Mesenchymal stem cell (in vitro differentiated cells and primary cell): ENCODE results near the gene C19orf33.
A peak's percentile ranks its signal among the peaks of the same experiment; 100 is the strongest.

Experiments
- DNase-seq: peaks from one replicate; pipeline ENCODE4 v3.0.0-alpha.2; 2013
- H2AFZ ChIP-seq: one replicate; pipeline ENCODE4 v1.6.1; 2013; ENCODE audit warnings: low read depth, mild to moderate bottlenecking, control low read depth, inconsistent platforms, low read length, moderate library complexity
- H2AK5ac ChIP-seq: 2 replicates; pipeline ENCODE4 v1.6.1; 2013; ENCODE audit warnings: low read length, moderate library complexity, mild to moderate bottlenecking, inconsistent platforms; ENCODE audit not compliant: severe bottlenecking
- H2BK120ac ChIP-seq: one replicate; pipeline ENCODE4 v1.6.1; 2013; ENCODE audit warnings: low read depth, mild to moderate bottlenecking, inconsistent platforms, low read length, moderate library complexity
- H2BK12ac ChIP-seq, 2 experiments: one replicate each; pipeline ENCODE4 v1.6.1; 2013; ENCODE audit warnings: inconsistent platforms in 2 of 2, low read length in 2 of 2, mild to moderate bottlenecking in 2 of 2, moderate library complexity in 2 of 2, control low read depth in 1 of 2
- H2BK15ac ChIP-seq: one replicate; pipeline ENCODE4 v1.6.1; 2013; ENCODE audit warnings: mild to moderate bottlenecking, low read depth, inconsistent platforms; ENCODE audit not compliant: poor library complexity, severe bottlenecking
- H2BK5ac ChIP-seq: 2 replicates; pipeline ENCODE4 v1.6.1; 2013; ENCODE audit warnings: low read depth, mild to moderate bottlenecking, low read length, control low read depth, inconsistent platforms; ENCODE audit not compliant: poor library complexity, severe bottlenecking
- H3K14ac ChIP-seq, 2 experiments: one replicate each; pipeline ENCODE4 v1.6.1; 2013; ENCODE audit warnings: inconsistent platforms in 2 of 2, low read length in 2 of 2, control low read depth in 1 of 2, mild to moderate bottlenecking in 1 of 2, moderate library complexity in 1 of 2
- H3K18ac ChIP-seq, 2 experiments: one replicate each; pipeline ENCODE4 v1.6.1; 2013; ENCODE audit warnings: inconsistent platforms in 2 of 2, low read length in 2 of 2, control low read depth in 1 of 2, low read depth in 1 of 2, mild to moderate bottlenecking in 1 of 2
- H3K23ac ChIP-seq, 2 experiments: one replicate each; pipeline ENCODE4 v1.6.1; 2013; ENCODE audit warnings: inconsistent platforms in 2 of 2, low read length in 2 of 2, mild to moderate bottlenecking in 2 of 2, moderate library complexity in 2 of 2, control low read depth in 1 of 2
- H3K27ac ChIP-seq: 2 replicates; pipeline ENCODE4 v1.5.1; 2013; ENCODE audit warnings: mild to moderate bottlenecking, moderate library complexity, low read length, control low read depth, inconsistent platforms; ENCODE audit not compliant: poor library complexity, severe bottlenecking
- H3K27me3 ChIP-seq, 2 experiments: 2 replicates each; pipeline versions ENCODE4 v1.6.1 to v1.7.0; 2013; ENCODE audit warnings: low read length in 2 of 2, mild to moderate bottlenecking in 2 of 2, moderate library complexity in 2 of 2, control low read depth in 1 of 2, inconsistent platforms in 1 of 2; ENCODE audit not compliant: control insufficient read depth in 1 of 2, insufficient read depth in 1 of 2
- H3K36me3 ChIP-seq, 2 experiments: 2 replicates each; pipeline versions ENCODE4 v1.6.1 to v1.7.0; 2013; ENCODE audit warnings: low read length in 2 of 2, control low read depth in 1 of 2, inconsistent platforms in 1 of 2, low read depth in 1 of 2, mild to moderate bottlenecking in 1 of 2; ENCODE audit not compliant: insufficient read depth in 2 of 2, control insufficient read depth in 1 of 2
- H3K4ac ChIP-seq, 2 experiments: one replicate each; pipeline ENCODE4 v1.6.1; 2013; ENCODE audit warnings: inconsistent platforms in 2 of 2, low read length in 2 of 2, mild to moderate bottlenecking in 2 of 2, moderate library complexity in 2 of 2, control low read depth in 1 of 2, low read depth in 1 of 2
- H3K4me1 ChIP-seq: 2 replicates; pipeline ENCODE4 v1.6.1; 2013; ENCODE audit warnings: low read depth, low read length, control low read depth; ENCODE audit not compliant: control insufficient read depth, insufficient read depth
- H3K4me2 ChIP-seq: 2 replicates; pipeline ENCODE4 v1.6.1; 2013; ENCODE audit warnings: low read length, mild to moderate bottlenecking, inconsistent platforms; ENCODE audit not compliant: poor library complexity, severe bottlenecking
- H3K4me3 ChIP-seq, 2 experiments: 2 replicates each; pipeline versions ENCODE4 v1.5.1 to v1.7.0; 2013; ENCODE audit warnings: low read length in 2 of 2, mild to moderate bottlenecking in 2 of 2, control low read depth in 1 of 2, low read depth in 1 of 2; ENCODE audit not compliant: insufficient read depth in 1 of 2
- H3K79me1 ChIP-seq: replicated peaks from 2 replicates; pipeline ENCODE4 v1.6.1; 2013; ENCODE audit warnings: mild to moderate bottlenecking, control low read depth, low read length, inconsistent platforms; ENCODE audit not compliant: poor library complexity, severe bottlenecking
- H3K9ac ChIP-seq: 2 replicates; pipeline ENCODE4 v1.7.0; 2013; ENCODE audit warnings: mild to moderate bottlenecking, low read length, moderate library complexity
- H3K9me3 ChIP-seq: 2 replicates; pipeline ENCODE4 v1.7.0; 2013; ENCODE audit warnings: mild to moderate bottlenecking, low read length; ENCODE audit not compliant: control insufficient read depth
- H4K8ac ChIP-seq: one replicate; pipeline ENCODE4 v1.6.1; 2013; ENCODE audit warnings: inconsistent platforms, mild to moderate bottlenecking, low read length, moderate library complexity
- H4K91ac ChIP-seq: one replicate; pipeline ENCODE4 v1.6.1; 2013; ENCODE audit warnings: mild to moderate bottlenecking, low read length, inconsistent platforms
- WGBS: methylation state at CpG from one replicate; pipeline ENCODE4 v1.1.7; 2013; ENCODE audit warnings: mixed read lengths; 5-methylcytosine and 5-hydroxymethylcytosine counted together

Gene C19orf33

GRCh38 chr19:38265213-38265861 lies 38.7 kb upstream of the C19orf33 start:
- WGBS, result 48% methylated on average over 14 of the region's 14 CpGs
- Histone ChIP-seq H2AK5ac (peak overlapping the region; percentile 23), H3K4me2 (peak overlapping the region; percentile 96), H3K9ac (no peak overlapping the region), H3K36me3 (no peaks in the 10 kb centered on the region), H3K27ac (peak overlapping the region; percentile 75), H2BK15ac (no peak overlapping the region), H3K4ac (no peak overlapping the region), H3K4me1 (peaks cover 44% of the 10 kb centered on the region), H3K9me3 (no peaks in the 10 kb centered on the region), H3K4me3 (peak overlapping the region in 1 of 2 experiments; percentile 75), H2AFZ (peak overlapping the region; percentile 10), H3K18ac (peak overlapping the region; percentile 5 to 19), H2BK12ac (no peak overlapping the region), H2BK120ac (no peak overlapping the region), H2BK5ac (peak overlapping the region; percentile 26), H3K23ac (no peak overlapping the region), H4K91ac (peak overlapping the region; percentile 67), H4K8ac (peak overlapping the region; percentile 95), H3K14ac (no peak overlapping the region), H3K27me3 (peaks cover 0 to 26% of the 10 kb centered on the region in 2 experiments), H3K79me1 (peaks cover 3% of the 10 kb centered on the region)
- DNase-seq, result no peak

- no peak overlapping the region for H3K4ac ChIP-seq
- peak overlapping the region; percentile 75 for H3K27ac ChIP-seq
- H2BK5ac ChIP-seq, result no peak overlapping the region
- DNase-seq, result no peak
- H3K23ac ChIP-seq, result no peak overlapping the region
- H3K4me1 ChIP-seq, result peaks cover 48% of the 10 kb centered on the region
- H3K18ac ChIP-seq, result no peak overlapping the region
- no peak overlapping the region for H2AFZ ChIP-seq
- H2BK15ac ChIP-seq, result no peak overlapping the region
- H3K4me2 ChIP-seq, result peak overlapping the region; percentile 8
- no peak overlapping the region for H4K91ac ChIP-seq
- peak overlapping the region; percentile 94 for H2AK5ac ChIP-seq
- H2BK120ac ChIP-seq, result no peak overlapping the region
- H3K27me3 ChIP-seq, result peaks cover 0 to 26% of the 10 kb centered on the region in 2 experiments
- H2BK12ac ChIP-seq, result no peak overlapping the region
- H3K79me1 ChIP-seq, result peaks cover 3% of the 10 kb centered on the region
- H3K4me3 ChIP-seq, result no peak overlapping the region
- no peaks in the 10 kb centered on the region for H3K9me3 ChIP-seq
- H4K8ac ChIP-seq, result no peak overlapping the region
- H3K14ac ChIP-seq, result no peak overlapping the region
- no peak overlapping the region for H3K9ac ChIP-seq
- H3K36me3 ChIP-seq, result no peaks in the 10 kb centered on the region
- WGBS, result 88% methylated on average over 12 of the region's 12 CpGs
These were observed 38.1 kb upstream of the C19orf33 start for GRCh38 chr19:38265921-38266429.

- peaks cover 48% of the 10 kb centered on the region for H3K4me1 ChIP-seq
These were observed 37.0 kb upstream of the C19orf33 start for GRCh38 chr19:38266981-38267597.

GRCh38 chr19:38267761-38268483 lies 36.1 kb upstream of the C19orf33 start:
- H3K18ac ChIP-seq, result no peak overlapping the region
- no peak overlapping the region for H4K8ac ChIP-seq
- H3K9ac ChIP-seq, result no peak overlapping the region
- DNase-seq, result no peak
- H2BK12ac ChIP-seq, result peak overlapping the region in 1 of 2 experiments; percentile 12
- H3K27me3 ChIP-seq, result peaks cover 0 to 25% of the 10 kb centered on the region in 2 experiments
- H2AFZ ChIP-seq, result no peak overlapping the region
- 88% methylated on average over 12 of the region's 12 CpGs for WGBS
- peaks cover 48% of the 10 kb centered on the region for H3K4me1 ChIP-seq
- H2BK5ac ChIP-seq, result no peak overlapping the region
- H3K14ac ChIP-seq, result no peak overlapping the region
- H3K27ac ChIP-seq, result no peak overlapping the region
- H2BK15ac ChIP-seq, result no peak overlapping the region
- no peaks in the 10 kb centered on the region for H3K36me3 ChIP-seq
- peak overlapping the region; percentile 4 for H2AK5ac ChIP-seq
- H2BK120ac ChIP-seq, result no peak overlapping the region
- no peak overlapping the region for H3K23ac ChIP-seq
- H3K9me3 ChIP-seq, result no peaks in the 10 kb centered on the region
- H3K79me1 ChIP-seq, result peaks cover 5% of the 10 kb centered on the region
- H4K91ac ChIP-seq, result peak overlapping the region; percentile 3
- H3K4ac ChIP-seq, result no peak overlapping the region
- peak overlapping the region; percentile 41 for H3K4me2 ChIP-seq
- no peak overlapping the region for H3K4me3 ChIP-seq

More at GRCh38 chr19:38266981-38267597, 37.0 kb upstream of the C19orf33 start:
- Histone ChIP-seq H3K36me3 (no peaks in the 10 kb centered on the region), H3K27ac (peak overlapping the region; percentile 76), H4K8ac (peak overlapping the region; percentile 88), H3K4me3 (no peak overlapping the region), H2BK12ac (peak overlapping the region; percentile 55 to 72), H3K9me3 (no peaks in the 10 kb centered on the region), H3K9ac (no peak overlapping the region), H2BK15ac (no peak overlapping the region), H2AK5ac (peak overlapping the region; percentile 74), H3K14ac (no peak overlapping the region), H3K79me1 (peaks cover 5% of the 10 kb centered on the region), H2AFZ (peak overlapping the region; percentile 29), H3K23ac (no peak overlapping the region), H2BK120ac (no peak overlapping the region), H3K18ac (peak overlapping the region; percentile 28 to 56), H2BK5ac (no peak overlapping the region), H3K4me2 (peak overlapping the region; percentile 41), H4K91ac (peak overlapping the region; percentile 64), H3K27me3 (peaks cover 0 to 26% of the 10 kb centered on the region in 2 experiments), H3K4ac (peak overlapping the region in 1 of 2 experiments; percentile 67)
- DNase-seq, result peak; percentile 58
- WGBS, result 27% methylated on average over 12 of the region's 12 CpGs
